Measurements from ENCODE around the gene MON1B. TPM values are rescaled to one million over a fixed set of nuclear protein-coding genes. Genes with fewer than 3 reads are reported as not detected.

Gene MON1B
- total and polyA plus RNA-seq, 10 of the 15 experiments (the other 5 are each of a cell fraction or from before 2014, with no cell fraction given), result 5.7 to 64.5 (median 21.7) TPM

DNA sequence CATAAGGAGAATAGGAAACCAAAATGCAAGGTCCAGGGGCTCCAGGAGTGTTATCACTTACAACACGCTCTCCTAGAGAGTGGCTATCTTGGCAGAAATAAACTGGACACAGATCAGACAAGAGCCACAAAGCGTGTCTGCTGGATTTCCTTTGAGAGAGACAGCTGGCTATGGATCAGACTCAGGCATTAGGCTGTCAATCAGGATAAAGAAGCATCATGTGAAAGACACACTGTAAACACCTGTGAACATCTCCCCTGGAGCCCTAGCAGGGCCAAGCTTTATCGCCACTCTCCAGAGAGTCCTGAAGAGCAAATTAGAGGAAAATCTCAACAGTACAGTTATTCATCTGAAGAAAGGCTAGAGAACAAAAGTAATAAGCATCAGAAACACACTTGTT lies 34.2 kb downstream of the MON1B start (continued):
- TF ChIP-seq EGR1 (IDR thresholded peaks at IDR 0.05; ENCODE audit: borderline replicate concordance in 1 of 2, low read depth in 2 of 2, low read length in 2 of 2) (no peak), SPI1 (IDR thresholded peaks at IDR 0.05; ENCODE audit: borderline replicate concordance, insufficient read depth, low read depth, low read length) (no peak)

- Histone ChIP-seq H3K4me3 (no peak overlapping the region), H3K4me2 (ENCODE audit: control insufficient read depth, insufficient read depth) (no peak overlapping the region), H4K20me1 (ENCODE audit: control insufficient read depth, insufficient read depth) (no peaks in the 10 kb centered on the region), H3K9ac (ENCODE audit: control insufficient read depth, insufficient read depth, low read length) (no peak overlapping the region), H3K27ac (ENCODE audit: control insufficient read depth, insufficient read depth) (no peak overlapping the region), H3K27me3 (replicated peaks in 1 of 2; ENCODE audit: control insufficient read depth in 2 of 2, insufficient read depth in 2 of 2, low read length in 1 of 2) (no peaks in the 10 kb centered on the region), H3K9me3 (replicated peaks; ENCODE audit: control insufficient read depth, insufficient read depth, low read length) (no peaks in the 10 kb centered on the region), H3K4me1 (ENCODE audit: control insufficient read depth, insufficient read depth, low read length) (no peaks in the 10 kb centered on the region), H2AFZ (ENCODE audit: control insufficient read depth, low read depth, low read length) (no peak overlapping the region), H3K79me2 (ENCODE audit: control insufficient read depth, insufficient read depth, low read length) (no peaks in the 10 kb centered on the region), H3K36me3 (ENCODE audit: control insufficient read depth in 2 of 2, insufficient read depth in 2 of 2, low read length in 1 of 2) (no peaks in the 10 kb centered on the region)
- ATAC-seq, result peak; percentile 95
- RAD21 ChIA-PET (ENCODE audit: unreplicated experiment), result interaction anchor here (1.3 kb wide), 1 partner anchor 355 kb away, joined by 3 read pairs; no protein-coding TSS in a partner anchor
- WGBS (ENCODE audit: insufficient coverage, insufficient replicate concordance, low lambda C conversion rate, missing lambda C conversion rate), result 2% methylated on average over 5 of the region's 5 CpGs
- intact Hi-C loops (cut with micrococcal nuclease; ENCODE audit: unreplicated experiment) (no loop called here), in situ Hi-C loops (cut with MboI) (no loop called here)
- no TSS peak for BruUV-seq (replicated peaks)
- CTCF ChIA-PET, result interaction anchor here (0.8 to 2.2 kb wide), 3 partner anchors 9 to 356 kb away, joined by 5 to 10 read pairs (median 7); no protein-coding TSS in a partner anchor
- no peak for FAIRE-seq
- SMC1A ChIA-PET (ENCODE audit: uncharacterized antibody, unreplicated experiment), result interaction anchor here (0.9 to 1.8 kb wide), 3 partner anchors 10 to 355 kb away, joined by 3 to 5 read pairs (median 3); no protein-coding TSS in a partner anchor
- DNase-seq (ENCODE audit: low read depth, low spot score), result no peak
- POLR2A ChIA-PET, result no interaction called here
- TF ChIP-seq NFIC (IDR thresholded peaks at IDR 0.05; ENCODE audit: low read depth, low read length), result peak; percentile 27; the same call in 1 of the 2 replicates
- no peak for TF ChIP-seq REST (IDR thresholded peaks at IDR 0.05; ENCODE audit: low read depth, low read length)
- TF ChIP-seq NR2C1 (IDR thresholded peaks at IDR 0.05), result no peak
- TF ChIP-seq SPI1 (IDR thresholded peaks at IDR 0.05; ENCODE audit: borderline replicate concordance, insufficient read depth, low read depth, low read length), result no peak
- no peak for TF ChIP-seq ZBTB11 (CRISPR knock-in tag; IDR thresholded peaks at IDR 0.05)
- no peak for TF ChIP-seq SUPT20H (IDR thresholded peaks at IDR 0.05; ENCODE audit: borderline replicate concordance, control insufficient read depth, low read depth, low read length)
- no peak for TF ChIP-seq CHD1 (IDR thresholded peaks at IDR 0.05; ENCODE audit: low read depth, low read length)
- no peak for TF ChIP-seq KAT2A (conservative IDR thresholded peaks at IDR 0.05; ENCODE audit: control insufficient read depth, low read depth, low read length)
- peak; percentile 19; the same call in 1 of the 2 replicates for TF ChIP-seq JUND (IDR thresholded peaks at IDR 0.05; ENCODE audit: low read depth, low read length)
Measured at GRCh38 chr16:77227745-77228144, 36.8 kb downstream of the MON1B start.

All from GM12878 (cell line).